Activated T-cell treated with anti-CD3 and anti-CD28 coated beads, Interleukin-2, amount 50 U/mL, for 1 hour (primary cell): ENCODE results near the gene RHOU.

Experiments used
- DNase-seq: peaks from one replicate; pipeline ENCODE4 v3.0.0-alpha.2; 2020

The RHOU gene

DNA sequence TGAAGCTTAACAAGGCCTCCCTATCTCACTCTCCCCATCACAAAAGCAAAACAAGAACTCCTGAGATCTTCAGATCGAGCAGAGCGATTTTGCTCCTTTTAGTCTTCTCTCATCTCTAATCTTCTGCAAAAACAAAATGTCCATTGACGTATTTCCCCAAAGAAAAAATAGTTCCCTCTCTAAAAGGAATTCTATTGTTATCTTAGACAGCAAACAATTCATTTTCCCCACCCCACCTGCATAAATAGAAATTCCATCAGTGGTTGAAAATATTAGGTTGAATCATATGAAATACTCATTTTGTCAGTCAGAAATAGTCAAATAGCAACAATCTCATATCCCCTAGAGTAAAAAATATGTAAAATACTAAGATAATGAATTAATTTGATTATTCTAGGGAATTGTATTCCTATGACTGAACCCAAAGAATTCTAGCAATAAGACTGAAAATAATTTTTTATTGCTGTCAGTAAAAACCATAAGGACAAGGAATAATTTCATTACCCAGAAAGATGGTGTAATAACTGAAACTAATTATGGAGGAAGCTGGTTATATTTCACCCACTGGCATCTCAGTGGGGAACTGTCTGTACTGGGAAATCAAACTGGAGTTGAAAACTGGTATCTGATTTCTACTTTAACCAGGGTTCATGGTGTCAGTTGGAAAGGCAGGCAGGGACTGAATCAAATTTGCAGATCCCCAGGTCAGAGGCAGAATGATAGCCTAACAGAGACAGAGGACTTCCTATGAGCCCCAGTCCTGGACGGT, 51.3 kb downstream of the RHOU start:
- no peak for DNase-seq

DNA sequence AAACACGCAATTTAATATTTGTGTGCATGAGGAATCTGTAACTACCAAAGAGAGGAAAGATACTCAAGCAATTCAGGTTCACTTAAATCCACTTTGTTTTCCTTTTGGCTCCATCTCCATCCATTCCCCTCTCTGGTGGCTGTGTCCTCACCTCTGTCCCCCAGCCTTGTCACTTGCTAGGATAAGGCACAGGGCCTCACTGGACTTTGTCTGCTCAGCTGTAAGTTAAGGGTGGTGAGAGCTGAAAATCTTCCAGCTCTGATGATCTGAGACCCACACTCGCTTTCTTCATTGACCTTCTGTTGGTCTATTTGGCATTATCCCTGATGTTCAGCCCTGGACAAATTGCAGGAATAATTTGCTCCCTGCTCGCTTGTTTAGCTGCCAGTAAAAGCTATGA, 56.5 kb downstream of the RHOU start:
- no peak for DNase-seq

DNA sequence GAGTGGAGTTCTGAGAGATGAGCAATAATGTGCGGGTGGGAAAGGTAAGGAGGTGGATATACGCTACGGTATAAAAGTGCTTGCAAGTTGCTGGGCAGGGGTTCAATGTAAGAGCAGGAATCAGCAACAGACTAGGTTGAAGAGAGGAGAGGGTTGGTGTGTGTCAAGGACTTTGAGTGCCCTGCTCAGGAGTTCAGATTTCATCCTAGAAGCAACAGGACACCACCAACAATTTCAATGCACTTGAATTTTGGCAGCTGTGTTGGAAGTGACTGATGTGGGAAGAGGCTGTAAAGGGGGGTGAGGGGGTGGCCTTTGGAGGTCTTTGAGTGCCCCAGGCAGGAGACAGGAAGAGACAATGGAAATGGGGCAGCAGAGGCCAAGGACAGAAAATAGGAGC, 57.3 kb downstream of the RHOU start:
- no peak for DNase-seq

DNA sequence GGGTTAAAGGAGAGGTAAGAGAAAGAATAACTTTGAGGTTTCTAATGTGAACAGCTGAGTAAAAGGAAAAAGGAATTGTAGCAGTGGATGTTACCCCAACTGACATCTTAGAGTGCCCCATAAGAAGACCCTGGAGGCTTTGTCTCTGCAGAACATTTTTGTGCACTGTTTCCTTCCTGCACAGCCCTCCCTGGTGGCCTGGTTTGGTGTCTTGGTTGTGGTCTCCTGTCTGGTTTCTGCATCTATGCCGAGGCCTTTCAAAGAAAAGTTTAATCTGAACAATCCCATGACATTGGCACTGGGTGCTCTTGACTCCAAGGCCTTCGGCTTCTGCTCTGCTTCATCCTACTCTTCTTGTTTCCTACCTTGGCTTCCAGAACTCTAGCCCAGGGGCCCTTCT, 57.8 kb downstream of the RHOU start:
- peak; percentile 28 for DNase-seq

DNA sequence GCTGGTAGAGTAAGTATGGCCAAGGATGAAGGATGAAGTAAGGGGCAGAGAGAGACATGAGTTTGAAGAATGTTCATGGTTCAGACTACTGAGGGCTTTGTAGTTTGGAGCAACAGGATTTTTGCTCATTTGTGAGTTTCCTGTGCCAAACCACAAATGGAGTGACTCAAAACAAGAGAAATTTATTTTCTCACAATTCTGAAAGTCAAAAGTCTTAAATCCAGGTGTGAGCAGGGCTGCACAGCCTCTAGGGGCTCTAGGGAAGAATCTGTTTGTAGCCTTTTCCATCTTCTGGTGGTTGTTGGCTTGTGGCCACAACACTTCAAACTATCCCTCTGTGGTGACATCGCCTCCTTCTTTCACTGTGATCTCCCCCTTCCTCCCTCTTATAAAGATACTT, 58.9 kb downstream of the RHOU start:
- no peak for DNase-seq

DNA sequence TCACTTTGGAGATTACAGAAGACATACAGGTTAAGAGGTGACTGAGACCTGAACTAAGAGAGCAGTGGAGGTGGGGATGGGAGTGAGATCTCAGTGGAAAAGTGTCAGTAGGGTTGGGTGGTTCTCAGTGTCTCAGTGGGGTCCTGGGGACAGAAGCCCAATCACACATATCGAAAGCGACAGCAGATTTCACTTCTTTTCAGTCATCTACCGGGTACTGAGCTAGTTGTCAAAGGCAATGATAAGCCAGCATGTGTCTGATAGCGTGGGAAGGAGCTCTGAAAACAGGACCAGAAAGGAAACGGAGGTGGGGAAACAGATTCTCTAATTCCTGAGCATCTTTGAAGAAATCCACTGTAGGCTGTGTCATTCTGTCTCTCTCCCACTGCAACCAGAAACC, 59.5 kb downstream of the RHOU start:
- DNase-seq = no peak

DNA sequence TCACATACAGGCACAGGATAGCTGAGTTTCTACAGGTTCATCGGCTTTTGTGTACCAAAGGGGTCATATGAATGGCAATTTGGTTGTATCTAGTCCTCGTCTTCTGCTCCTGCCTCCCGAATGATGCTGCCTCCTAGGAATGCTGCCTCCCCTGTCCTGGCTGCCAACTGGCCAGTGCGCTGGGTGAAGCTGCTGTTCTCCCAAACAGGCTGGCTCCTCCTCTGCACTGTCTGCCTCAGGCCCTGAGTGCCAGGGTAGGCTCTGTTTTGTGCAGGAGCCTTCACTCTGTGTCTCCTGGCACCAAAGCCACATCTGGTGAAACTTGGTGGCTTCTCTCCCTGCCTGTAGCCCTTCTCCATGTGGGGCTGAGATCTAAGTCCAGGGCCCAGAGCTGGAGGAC, 60.3 kb downstream of the RHOU start:
- no peak for DNase-seq
